ENCODE measurements around the gene SCD. TPM values are rescaled to one million over a fixed set of nuclear protein-coding genes. Genes with fewer than 3 reads are reported as not detected.

The SCD gene
- total RNA-seq, 4 donors from 2014 or later = 7.1 to 16.8 (median 9.1) TPM

- Histone ChIP-seq H3K4me3 (no peak overlapping the region), H3K27me3 (peaks cover 0 to 61% (median 3%) of the 10 kb centered on the region in 4 donors), H3K27ac (replicated peaks in 1 of 4) (no peak overlapping the region), H3K9me3 (no peaks in the 10 kb centered on the region), H3K4me1 (no peaks in the 10 kb centered on the region), H3K36me3 (no peaks in the 10 kb centered on the region)
- intact Hi-C loops (cut with DNase I) = no loop called here
- 79% methylated on average over 9 of the region's 9 CpGs for WGBS
- no peak for TF ChIP-seq EP300 (IDR thresholded peaks at IDR 0.05)
- no peak for TF ChIP-seq POLR2A (IDR thresholded peaks at IDR 0.05; ENCODE audit: low read depth)
- TF ChIP-seq POLR2AphosphoS5 (IDR thresholded peaks at IDR 0.05) = no peak
- no peak for DNase-seq (ENCODE audit: extremely low spot score)
These were observed 12.3 kb upstream of the SCD start for GRCh38 chr10:100334762-100335161.

DNA sequence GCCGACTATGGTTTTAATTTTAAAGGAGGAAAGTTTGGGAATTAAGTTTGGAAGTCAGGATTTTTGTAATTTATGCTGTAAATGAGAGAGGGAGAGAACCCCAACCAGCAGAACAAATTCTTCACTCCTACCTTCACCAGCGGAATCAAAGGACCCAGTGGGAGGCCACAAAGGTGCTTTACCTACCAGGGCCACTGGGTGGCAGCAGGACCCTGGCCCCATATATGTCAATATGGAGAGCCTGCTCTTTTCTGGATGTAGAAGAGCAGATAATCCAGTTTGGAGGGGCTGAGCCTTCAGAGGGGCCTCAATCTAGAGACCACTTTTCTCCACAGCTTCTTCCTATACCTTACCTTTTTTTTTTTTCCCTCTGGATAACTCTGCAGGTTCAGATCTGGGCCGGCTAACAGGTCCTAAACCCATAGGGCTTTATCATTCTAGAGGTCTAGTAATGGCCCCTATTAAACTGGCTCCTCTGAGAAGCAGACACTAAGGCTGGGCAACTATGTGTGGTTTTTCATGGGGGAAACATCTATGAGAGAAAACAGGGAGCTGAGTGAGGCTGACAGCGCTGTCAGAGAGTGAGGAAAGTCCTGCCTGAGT, 8.5 kb upstream of the SCD start:
- intact Hi-C loops (cut with DNase I) = loop anchor here (1.0 to 2.0 kb wide), 2 partner anchors 95 to 180 kb away; partner anchors contain the start of gene SEC31B
- H3K9me3 ChIP-seq = no peaks in the 10 kb centered on the region
- H3K27me3 ChIP-seq = peaks cover 0 to 28% (median 0%) of the 10 kb centered on the region in 4 donors
- 58% methylated on average over 4 of the region's 4 CpGs for WGBS
- TF ChIP-seq CTCF (IDR thresholded peaks at IDR 0.05) (peak; percentile 89 to 91 (median 90)), EP300 (IDR thresholded peaks at IDR 0.05) (no peak), POLR2A (IDR thresholded peaks at IDR 0.05; ENCODE audit: low read depth) (no peak)
- peaks cover 0 to 5% (median 0%) of the 10 kb centered on the region in 4 donors for H3K4me1 ChIP-seq
- H3K4me3 ChIP-seq = no peak overlapping the region
- H3K36me3 ChIP-seq = no peaks in the 10 kb centered on the region
- no peak overlapping the region for H3K27ac ChIP-seq (replicated peaks in 1 of 4)
- no peak for DNase-seq (ENCODE audit: extremely low spot score)

DNA sequence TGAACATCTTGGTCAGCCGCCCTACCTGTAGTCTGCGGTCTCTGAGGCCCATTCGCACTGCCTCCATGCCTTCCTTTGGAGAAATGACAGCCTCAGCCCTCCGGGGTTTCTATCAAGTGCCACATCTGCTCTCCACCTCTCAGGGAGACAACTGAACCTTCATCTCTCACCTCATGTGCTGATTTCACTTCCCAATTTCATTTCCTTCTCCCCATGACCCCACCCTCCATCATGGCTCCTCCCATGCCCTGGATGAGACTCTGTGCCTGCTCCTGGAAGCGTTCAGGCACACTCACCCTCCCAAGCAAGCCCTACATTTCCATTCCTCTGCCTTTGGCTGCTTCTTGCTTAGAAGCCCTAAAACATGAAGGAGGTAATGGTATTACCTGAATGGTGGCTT, 7.8 kb upstream of the SCD start:
- Histone ChIP-seq H3K36me3 (no peaks in the 10 kb centered on the region), H3K27me3 (peaks cover 0 to 26% (median 0%) of the 10 kb centered on the region in 4 donors), H3K27ac (replicated peaks in 1 of 4) (no peak overlapping the region), H3K4me1 (peaks cover 0 to 5% (median 0%) of the 10 kb centered on the region in 4 donors), H3K9me3 (no peaks in the 10 kb centered on the region), H3K4me3 (no peak overlapping the region)
- TF ChIP-seq POLR2A (IDR thresholded peaks at IDR 0.05; ENCODE audit: low read depth) = no peak
- TF ChIP-seq EP300 (IDR thresholded peaks at IDR 0.05) = no peak
- no peak for TF ChIP-seq POLR2AphosphoS5 (IDR thresholded peaks at IDR 0.05)
- TF ChIP-seq CTCF (IDR thresholded peaks at IDR 0.05) = no peak
- 62% methylated on average over 5 of the region's 5 CpGs for WGBS
- no peak for DNase-seq (ENCODE audit: extremely low spot score)
- intact Hi-C loops (cut with DNase I) = loop anchor here (2.0 kb wide), 1 partner anchor 180 kb away; the partner anchor contains the start of gene SEC31B

GRCh38 chr10:100340948-100341847, 5.8 kb upstream of the SCD start:
- TF ChIP-seq POLR2AphosphoS5 (IDR thresholded peaks at IDR 0.05) = peak in 1 of 2 donors; percentile 8
- TF ChIP-seq EP300 (IDR thresholded peaks at IDR 0.05) = no peak
- DNase-seq (ENCODE audit: extremely low spot score) = no peak
- Histone ChIP-seq H3K4me3 (no peak overlapping the region), H3K27ac (replicated peaks in 1 of 4) (peak overlapping the region in 1 of 4 donors; percentile 4), H3K4me1 (peaks cover 2 to 8% (median 4%) of the 10 kb centered on the region in 4 donors), H3K36me3 (no peaks in the 10 kb centered on the region), H3K27me3 (peaks cover 0 to 26% (median 0%) of the 10 kb centered on the region in 4 donors), H3K9me3 (no peaks in the 10 kb centered on the region)
- 80% methylated on average over 12 of the region's 12 CpGs for WGBS
- intact Hi-C loops (cut with DNase I) = no loop called here

DNA sequence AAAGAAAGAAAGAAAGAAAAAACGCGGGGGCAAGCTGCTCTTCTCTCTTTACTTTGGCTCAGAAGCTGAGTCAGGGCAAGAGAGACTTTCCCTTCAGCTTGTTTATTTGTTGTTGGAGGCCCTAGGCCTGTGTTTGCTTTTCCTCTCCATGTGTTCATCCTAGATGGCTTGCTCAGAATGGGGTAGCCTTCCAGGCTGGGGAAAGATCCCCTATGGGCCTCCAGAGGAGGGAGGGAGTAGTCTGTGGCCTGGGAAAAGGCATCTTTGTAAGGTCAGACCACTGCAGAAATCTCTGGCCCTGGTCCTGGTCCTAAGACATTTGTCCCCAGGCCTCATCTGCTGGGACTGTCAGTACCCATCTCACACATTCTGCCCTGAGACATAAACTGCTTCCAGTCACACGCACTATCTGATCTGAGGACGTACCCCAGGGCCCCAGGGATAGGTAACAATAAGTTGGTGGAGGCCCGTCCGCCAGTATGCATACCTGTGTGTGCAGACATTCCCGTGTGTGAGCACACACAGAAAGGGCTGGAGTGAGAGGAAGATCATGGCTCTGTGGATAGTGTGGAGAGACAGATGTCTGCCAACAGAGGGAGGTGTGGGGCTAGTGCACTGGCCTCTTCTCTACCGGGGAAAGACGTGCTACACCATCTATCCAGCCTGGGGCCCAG, 4.9 kb upstream of the SCD start:
- H3K27ac ChIP-seq (replicated peaks in 1 of 4) = no peak overlapping the region
- peaks cover 8 to 17% (median 12%) of the 10 kb centered on the region in 4 donors for H3K4me1 ChIP-seq
- intact Hi-C loops (cut with DNase I) = no loop called here
- no peaks in the 10 kb centered on the region for H3K36me3 ChIP-seq
- 63% methylated on average over 9 of the region's 9 CpGs for WGBS
- no peak for TF ChIP-seq POLR2AphosphoS5 (IDR thresholded peaks at IDR 0.05)
- peak; percentile 51 to 67 (median 59) for TF ChIP-seq CTCF (IDR thresholded peaks at IDR 0.05)
- no peak for TF ChIP-seq POLR2A (IDR thresholded peaks at IDR 0.05; ENCODE audit: low read depth)
- no peak for TF ChIP-seq EP300 (IDR thresholded peaks at IDR 0.05)
- DNase-seq (ENCODE audit: extremely low spot score) = no peak
- no peak overlapping the region for H3K4me3 ChIP-seq
- H3K9me3 ChIP-seq = no peaks in the 10 kb centered on the region
- H3K27me3 ChIP-seq = peaks cover 0 to 32% (median 2%) of the 10 kb centered on the region in 4 donors
